ENCODE data around the gene ERGIC3. TPM values are rescaled to one million over a fixed set of nuclear protein-coding genes. Genes with fewer than 3 reads are reported as not detected.

The ERGIC3 gene
- total and polyA plus RNA-seq, 2 of the 4 experiments (the other 2 are of a cell fraction) = 434 to 438 TPM

DNA sequence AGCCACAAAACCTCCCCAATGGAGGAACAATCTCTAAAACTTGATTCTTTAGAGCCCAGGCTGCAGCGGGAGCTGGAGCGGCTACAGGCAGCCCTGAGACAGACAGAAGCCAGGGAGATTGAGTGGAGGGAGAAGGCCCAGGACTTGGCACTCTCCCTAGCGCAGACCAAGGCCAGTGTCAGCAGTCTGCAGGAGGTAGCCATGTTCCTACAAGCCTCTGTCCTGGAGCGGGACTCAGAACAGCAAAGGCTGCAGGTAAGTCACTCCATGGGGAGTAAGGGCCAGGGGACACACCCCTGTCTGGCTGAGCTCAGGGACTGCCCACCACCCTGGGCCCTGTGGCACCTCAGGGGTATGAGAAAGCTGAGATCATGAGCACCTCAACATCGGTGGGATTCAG is 37.1 kb upstream of the ERGIC3 start:
- H3K9me1 ChIP-seq (ENCODE audit: insufficient read depth, low read length) = peaks cover 16% of the 10 kb centered on the region
- H3K4me2 ChIP-seq (ENCODE audit: low read depth, low read length) = no peak overlapping the region
- no peak overlapping the region for H2AK5ac ChIP-seq (ENCODE audit: low read depth, low read length)
- peak overlapping the region; percentile 79 for H2AK9ac ChIP-seq (replicated peaks; ENCODE audit: low read depth, low read length, poor library complexity)
- CTCF ChIA-PET = no interaction called here
- no peak overlapping the region for H3K23ac ChIP-seq (ENCODE audit: low read depth, low read length)
- H2BK120ac ChIP-seq (ENCODE audit: low read depth, low read length) = no peak overlapping the region
- H3K4ac ChIP-seq (ENCODE audit: low read depth, low read length) = no peak overlapping the region
- no peak overlapping the region for H2BK20ac ChIP-seq (ENCODE audit: low read depth, low read length)
- H3K9me3 ChIP-seq (ENCODE audit: control insufficient read depth, insufficient read depth, low read length) = no peaks in the 10 kb centered on the region
- no peak for ATAC-seq (ENCODE audit: low read depth)
- no peak overlapping the region for H4K91ac ChIP-seq (ENCODE audit: insufficient read depth, low read depth, low read length)
- BruUV-seq (replicated peaks) = no TSS peak
- no peaks in the 10 kb centered on the region for H3K27me3 ChIP-seq (ENCODE audit: control insufficient read depth, insufficient read depth, low read length)
- TF ChIP-seq SMC3 (IDR thresholded peaks at IDR 0.05; ENCODE audit: low read depth, low read length) (no peak), MAFK (IDR thresholded peaks at IDR 0.05; ENCODE audit: low read depth, low read length) (no peak), MAZ (IDR thresholded peaks at IDR 0.05; ENCODE audit: borderline replicate concordance, low read depth, low read length) (no peak), RCOR1 (IDR thresholded peaks at IDR 0.05; ENCODE audit: insufficient replicate concordance, low read length) (no peak), NFE2L2 (IDR thresholded peaks at IDR 0.05; ENCODE audit: low read depth, low read length) (no peak), POLR2A (IDR thresholded peaks at IDR 0.05; ENCODE audit: low read depth, low read length) (no peak), FOS (IDR thresholded peaks at IDR 0.05; ENCODE audit: low read depth, low read length) (no peak), BHLHE40 (IDR thresholded peaks at IDR 0.05; ENCODE audit: low read depth, low read length) (no peak), CHD1 (IDR thresholded peaks at IDR 0.05; ENCODE audit: low read depth, low read length) (no peak), RAD21 (IDR thresholded peaks at IDR 0.05; ENCODE audit: low read length) (no peak), CEBPB (IDR thresholded peaks at IDR 0.05; ENCODE audit: low read depth, low read length) (no peak), RFX5 (IDR thresholded peaks at IDR 0.05; ENCODE audit: low read depth, low read length) (no peak), MXI1 (IDR thresholded peaks at IDR 0.05; ENCODE audit: borderline replicate concordance, low read depth, low read length) (no peak)
- TF ChIP-seq, protein P1, sequence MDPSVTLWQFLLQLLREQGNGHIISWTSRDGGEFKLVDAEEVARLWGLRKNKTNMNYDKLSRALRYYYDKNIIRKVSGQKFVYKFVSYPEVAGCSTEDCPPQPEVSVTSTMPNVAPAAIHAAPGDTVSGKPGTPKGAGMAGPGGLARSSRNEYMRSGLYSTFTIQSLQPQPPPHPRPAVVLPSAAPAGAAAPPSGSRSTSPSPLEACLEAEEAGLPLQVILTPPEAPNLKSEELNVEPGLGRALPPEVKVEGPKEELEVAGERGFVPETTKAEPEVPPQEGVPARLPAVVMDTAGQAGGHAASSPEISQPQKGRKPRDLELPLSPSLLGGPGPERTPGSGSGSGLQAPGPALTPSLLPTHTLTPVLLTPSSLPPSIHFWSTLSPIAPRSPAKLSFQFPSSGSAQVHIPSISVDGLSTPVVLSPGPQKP (IDR thresholded peaks at IDR 0.05; ENCODE audit: borderline replicate concordance, low read depth, low read length) = no peak
- TF ChIP-seq, protein P2, sequence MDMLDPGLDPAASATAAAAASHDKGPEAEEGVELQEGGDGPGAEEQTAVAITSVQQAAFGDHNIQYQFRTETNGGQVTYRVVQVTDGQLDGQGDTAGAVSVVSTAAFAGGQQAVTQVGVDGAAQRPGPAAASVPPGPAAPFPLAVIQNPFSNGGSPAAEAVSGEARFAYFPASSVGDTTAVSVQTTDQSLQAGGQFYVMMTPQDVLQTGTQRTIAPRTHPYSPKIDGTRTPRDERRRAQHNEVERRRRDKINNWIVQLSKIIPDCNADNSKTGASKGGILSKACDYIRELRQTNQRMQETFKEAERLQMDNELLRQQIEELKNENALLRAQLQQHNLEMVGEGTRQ (IDR thresholded peaks at IDR 0.05; ENCODE audit: low read depth, low read length) = no peak
- TF ChIP-seq, protein P3, sequence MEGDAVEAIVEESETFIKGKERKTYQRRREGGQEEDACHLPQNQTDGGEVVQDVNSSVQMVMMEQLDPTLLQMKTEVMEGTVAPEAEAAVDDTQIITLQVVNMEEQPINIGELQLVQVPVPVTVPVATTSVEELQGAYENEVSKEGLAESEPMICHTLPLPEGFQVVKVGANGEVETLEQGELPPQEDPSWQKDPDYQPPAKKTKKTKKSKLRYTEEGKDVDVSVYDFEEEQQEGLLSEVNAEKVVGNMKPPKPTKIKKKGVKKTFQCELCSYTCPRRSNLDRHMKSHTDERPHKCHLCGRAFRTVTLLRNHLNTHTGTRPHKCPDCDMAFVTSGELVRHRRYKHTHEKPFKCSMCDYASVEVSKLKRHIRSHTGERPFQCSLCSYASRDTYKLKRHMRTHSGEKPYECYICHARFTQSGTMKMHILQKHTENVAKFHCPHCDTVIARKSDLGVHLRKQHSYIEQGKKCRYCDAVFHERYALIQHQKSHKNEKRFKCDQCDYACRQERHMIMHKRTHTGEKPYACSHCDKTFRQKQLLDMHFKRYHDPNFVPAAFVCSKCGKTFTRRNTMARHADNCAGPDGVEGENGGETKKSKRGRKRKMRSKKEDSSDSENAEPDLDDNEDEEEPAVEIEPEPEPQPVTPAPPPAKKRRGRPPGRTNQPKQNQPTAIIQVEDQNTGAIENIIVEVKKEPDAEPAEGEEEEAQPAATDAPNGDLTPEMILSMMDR (conservative IDR thresholded peaks at IDR 0.05; ENCODE audit: low read depth, low read length) = no peak
- H3K9ac ChIP-seq (ENCODE audit: low read depth, low read length) = no peak overlapping the region
- H3K36me3 ChIP-seq (ENCODE audit: control insufficient read depth, insufficient read depth, low read length) = peaks cover 72% of the 10 kb centered on the region
- peaks cover 26% of the 10 kb centered on the region for H4K20me1 ChIP-seq (ENCODE audit: insufficient read depth, low read length)
- DNase-seq = no peak
- no peak overlapping the region for H3K4me3 ChIP-seq (ENCODE audit: insufficient read depth, low read depth, low read length)
- H3K14ac ChIP-seq (replicated peaks; ENCODE audit: low read depth, low read length) = no peak overlapping the region
- intact Hi-C loops (cut with micrococcal nuclease) = no loop called here
- H4K5ac ChIP-seq (ENCODE audit: low read depth, low read length) = no peak overlapping the region
- peaks cover 7% of the 10 kb centered on the region; the same call in 1 of the 2 replicates for H3K4me1 ChIP-seq (ENCODE audit: control insufficient read depth, insufficient read depth, low read length)
- POLR2A ChIA-PET (ENCODE audit: unreplicated experiment) = no interaction called here
- in situ Hi-C loops (cut with MboI; ENCODE audit: low sequenced_read_pairs) = loop anchor here (25.0 kb wide), 1 partner anchor 408 kb away; no protein-coding TSS in a partner anchor
- no peak overlapping the region for H2BK15ac ChIP-seq (ENCODE audit: low read depth, low read length)
- no peak overlapping the region for H4K8ac ChIP-seq (ENCODE audit: low read depth in 2 of 2, low read length in 2 of 2)
- dilution Hi-C loops (cut with HindIII; ENCODE audit: low sequenced_read_pairs, unreplicated experiment) = no loop called here
- 100% methylated on average over 1 of the region's 5 CpGs; no CpG with 5 or more reads in 1 of the 2 experiments for WGBS, 2 experiments (ENCODE audit: extremely low coverage in 2 of 2, insufficient read length in 1 of 2)
- H3K79me1 ChIP-seq (ENCODE audit: low read depth in 1 of 2, low read length in 2 of 2) = peaks cover 0 to 19% of the 10 kb centered on the region in 2 experiments; a peak in 2 of 4 replicates
- no peak overlapping the region for H2AFZ ChIP-seq (replicated peaks; ENCODE audit: low read length, poor library complexity)
- H3K27ac ChIP-seq (ENCODE audit: insufficient read depth, low read length) = no peak overlapping the region
- H3K18ac ChIP-seq (ENCODE audit: low read depth, low read length) = no peak overlapping the region
- no peak overlapping the region for H3K56ac ChIP-seq (ENCODE audit: extremely low read depth, insufficient read depth, low read length)
- no peak overlapping the region for H2BK5ac ChIP-seq (ENCODE audit: low read depth, low read length, poor library complexity, severe bottlenecking)

Data from IMR-90 (cell line).